ENCODE results near the gene RPL38.

DNA sequence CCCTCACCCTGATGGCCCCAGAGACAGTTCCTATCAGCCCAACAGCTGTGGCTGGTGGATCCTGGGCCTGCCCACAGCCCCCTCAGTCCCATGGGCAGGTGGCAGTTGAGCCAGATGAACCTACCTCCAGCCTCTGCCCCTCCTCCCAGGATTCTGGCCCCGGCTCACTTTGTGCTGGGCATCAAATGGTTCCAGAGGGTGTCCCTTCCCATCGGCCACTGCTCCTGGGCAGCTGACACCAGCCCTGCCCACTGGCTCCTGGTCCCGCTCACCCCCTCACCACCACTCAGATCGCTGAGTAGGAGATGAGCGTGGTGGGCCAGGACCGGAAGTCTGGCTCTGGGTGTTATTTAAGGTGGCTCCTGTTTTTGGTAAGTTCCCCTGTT is 11.9 kb downstream of the RPL38 start:
- TF ChIP-seq, protein P1, sequence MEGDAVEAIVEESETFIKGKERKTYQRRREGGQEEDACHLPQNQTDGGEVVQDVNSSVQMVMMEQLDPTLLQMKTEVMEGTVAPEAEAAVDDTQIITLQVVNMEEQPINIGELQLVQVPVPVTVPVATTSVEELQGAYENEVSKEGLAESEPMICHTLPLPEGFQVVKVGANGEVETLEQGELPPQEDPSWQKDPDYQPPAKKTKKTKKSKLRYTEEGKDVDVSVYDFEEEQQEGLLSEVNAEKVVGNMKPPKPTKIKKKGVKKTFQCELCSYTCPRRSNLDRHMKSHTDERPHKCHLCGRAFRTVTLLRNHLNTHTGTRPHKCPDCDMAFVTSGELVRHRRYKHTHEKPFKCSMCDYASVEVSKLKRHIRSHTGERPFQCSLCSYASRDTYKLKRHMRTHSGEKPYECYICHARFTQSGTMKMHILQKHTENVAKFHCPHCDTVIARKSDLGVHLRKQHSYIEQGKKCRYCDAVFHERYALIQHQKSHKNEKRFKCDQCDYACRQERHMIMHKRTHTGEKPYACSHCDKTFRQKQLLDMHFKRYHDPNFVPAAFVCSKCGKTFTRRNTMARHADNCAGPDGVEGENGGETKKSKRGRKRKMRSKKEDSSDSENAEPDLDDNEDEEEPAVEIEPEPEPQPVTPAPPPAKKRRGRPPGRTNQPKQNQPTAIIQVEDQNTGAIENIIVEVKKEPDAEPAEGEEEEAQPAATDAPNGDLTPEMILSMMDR (conservative IDR thresholded peaks at IDR 0.05; ENCODE audit: low read depth, low read length), result no peak
- TF ChIP-seq CHD1 (IDR thresholded peaks at IDR 0.05; ENCODE audit: low read depth, low read length) (no peak), RAD21 (IDR thresholded peaks at IDR 0.05; ENCODE audit: low read length) (no peak), POLR2A (IDR thresholded peaks at IDR 0.05; ENCODE audit: low read depth, low read length) (no peak), MXI1 (IDR thresholded peaks at IDR 0.05; ENCODE audit: borderline replicate concordance, low read depth, low read length) (no peak), SMC3 (IDR thresholded peaks at IDR 0.05; ENCODE audit: low read depth, low read length) (no peak), RFX5 (IDR thresholded peaks at IDR 0.05; ENCODE audit: low read depth, low read length) (no peak), MAFK (IDR thresholded peaks at IDR 0.05; ENCODE audit: low read depth, low read length) (no peak)
- TF ChIP-seq, protein P2, sequence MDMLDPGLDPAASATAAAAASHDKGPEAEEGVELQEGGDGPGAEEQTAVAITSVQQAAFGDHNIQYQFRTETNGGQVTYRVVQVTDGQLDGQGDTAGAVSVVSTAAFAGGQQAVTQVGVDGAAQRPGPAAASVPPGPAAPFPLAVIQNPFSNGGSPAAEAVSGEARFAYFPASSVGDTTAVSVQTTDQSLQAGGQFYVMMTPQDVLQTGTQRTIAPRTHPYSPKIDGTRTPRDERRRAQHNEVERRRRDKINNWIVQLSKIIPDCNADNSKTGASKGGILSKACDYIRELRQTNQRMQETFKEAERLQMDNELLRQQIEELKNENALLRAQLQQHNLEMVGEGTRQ (IDR thresholded peaks at IDR 0.05; ENCODE audit: low read depth, low read length), result no peak
- TF ChIP-seq, protein P3, sequence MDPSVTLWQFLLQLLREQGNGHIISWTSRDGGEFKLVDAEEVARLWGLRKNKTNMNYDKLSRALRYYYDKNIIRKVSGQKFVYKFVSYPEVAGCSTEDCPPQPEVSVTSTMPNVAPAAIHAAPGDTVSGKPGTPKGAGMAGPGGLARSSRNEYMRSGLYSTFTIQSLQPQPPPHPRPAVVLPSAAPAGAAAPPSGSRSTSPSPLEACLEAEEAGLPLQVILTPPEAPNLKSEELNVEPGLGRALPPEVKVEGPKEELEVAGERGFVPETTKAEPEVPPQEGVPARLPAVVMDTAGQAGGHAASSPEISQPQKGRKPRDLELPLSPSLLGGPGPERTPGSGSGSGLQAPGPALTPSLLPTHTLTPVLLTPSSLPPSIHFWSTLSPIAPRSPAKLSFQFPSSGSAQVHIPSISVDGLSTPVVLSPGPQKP (IDR thresholded peaks at IDR 0.05; ENCODE audit: borderline replicate concordance, low read depth, low read length), result no peak
